HEK293T (cell line): Measurements from ENCODE around the gene CXCL16.

Experiments used
- CTCF ChIA-PET: fragments of 350-600 bp; formaldehyde crosslinking; extraction: SDS; loops from one replicate; lab custom pipeline; 2021; ENCODE audit warnings: antibody characterized with exemption, inconsistent platforms; lab: Yijun Ruan, JAX
- POLR2A ChIA-PET: fragments of 350-600 bp; formaldehyde crosslinking; extraction: SDS; loops from one replicate; lab custom pipeline; 2020; ENCODE audit warnings: antibody characterized with exemption, inconsistent platforms; lab: Yijun Ruan, JAX
- DNase-seq: peaks from one replicate; pipeline ENCODE4 v3.0.0; 2012; ENCODE audit warnings: mixed read lengths; ENCODE audit errors: extremely low spot score
- ARNT ChIP-seq: fragments of 450-650 bp; IDR thresholded peaks from 2 replicates; pipeline ENCODE4 v1.6.1; 2017; ENCODE audit warnings: mild to moderate bottlenecking
- BHLHE40 ChIP-seq: fragments of 450-650 bp; IDR thresholded peaks from 2 replicates; pipeline ENCODE4 v1.6.1; 2016; ENCODE audit warnings: mild to moderate bottlenecking, moderate library complexity, borderline replicate concordance
- CTBP1 ChIP-seq: fragments of 450-650 bp; IDR thresholded peaks from 2 replicates; pipeline ENCODE4 v1.6.1; 2016; ENCODE audit warnings: borderline replicate concordance
- ELF4 ChIP-seq: fragments of 450-650 bp; IDR thresholded peaks from 2 replicates; pipeline ENCODE4 v1.6.1; 2017; ENCODE audit warnings: antibody characterized with exemption
- FOXA1 ChIP-seq: fragments of 450-650 bp; IDR thresholded peaks from 2 replicates; pipeline ENCODE4 v1.6.1; 2016; ENCODE audit warnings: mild to moderate bottlenecking
- FOXK2 ChIP-seq: fragments of 450-650 bp; IDR thresholded peaks from 2 replicates; pipeline ENCODE4 v1.6.1; 2016; ENCODE audit warnings: mild to moderate bottlenecking
- FOXM1 ChIP-seq: fragments of 450-650 bp; IDR thresholded peaks from 2 replicates; pipeline ENCODE4 v1.6.1; 2017; ENCODE audit warnings: mild to moderate bottlenecking, borderline replicate concordance
- HDGF ChIP-seq: fragments of 450-650 bp; IDR thresholded peaks from 2 replicates; pipeline ENCODE4 v1.6.1; 2017; ENCODE audit warnings: antibody characterized with exemption, borderline replicate concordance
- L3MBTL2 ChIP-seq: fragments of 450-650 bp; conservative IDR thresholded peaks from 2 replicates; pipeline ENCODE4 v1.6.1; 2016; ENCODE audit warnings: mild to moderate bottlenecking
- LEF1 ChIP-seq: fragments of 450-650 bp; IDR thresholded peaks from 2 replicates; pipeline ENCODE4 v1.6.1; 2017; ENCODE audit warnings: mild to moderate bottlenecking, borderline replicate concordance
- NFRKB ChIP-seq: fragments of 450-650 bp; IDR thresholded peaks from 2 replicates; pipeline ENCODE4 v1.6.1; 2016; ENCODE audit warnings: mild to moderate bottlenecking, moderate library complexity
- PKNOX1 ChIP-seq: fragments of 450-650 bp; IDR thresholded peaks from 2 replicates; pipeline ENCODE4 v1.6.1; 2016
- SP1 ChIP-seq: fragments of 450-650 bp; IDR thresholded peaks from 2 replicates; pipeline ENCODE4 v1.6.1; 2017
- SUZ12 ChIP-seq: fragments of 450-650 bp; IDR thresholded peaks from 2 replicates; pipeline ENCODE4 v1.6.1; 2016; ENCODE audit warnings: mild to moderate bottlenecking
- TARDBP ChIP-seq: fragments of 450-650 bp; IDR thresholded peaks from 2 replicates; pipeline ENCODE4 v1.6.1; 2016
- ZNF384 ChIP-seq: fragments of 450-650 bp; IDR thresholded peaks from 2 replicates; pipeline ENCODE4 v1.6.1; 2016

The CXCL16 gene

GRCh38 chr17:4785311-4786105 is 45.8 kb upstream of the CXCL16 start:
- DNase-seq, result no peak
- ChIA-PET POLR2A (interaction anchor here (1.0 to 1.4 kb wide), 2 partner anchors 46 to 230 kb away, joined by 3 read pairs; partner anchors contain the start of genes CXCL16, MYBBP1A and ZMYND15), CTCF (no interaction called here)
- TF ChIP-seq LEF1 (no peak), ZNF384 (no peak)

- no peak for TF ChIP-seq TARDBP
- TF ChIP-seq SUZ12, result no peak
- no peak for TF ChIP-seq SP1
- no peak for TF ChIP-seq FOXA1
- no peak for TF ChIP-seq CTBP1
- CTCF ChIA-PET, result interaction anchor here (0.5 to 0.6 kb wide), 2 partner anchors 121 to 180 kb away, joined by 3 read pairs; no protein-coding TSS in a partner anchor
- POLR2A ChIA-PET, result no interaction called here
- no peak for DNase-seq
Measured at GRCh38 chr17:4782652-4783051, 42.9 kb upstream of the CXCL16 start.

GRCh38 chr17:4780325-4780955 is 40.7 kb upstream of the CXCL16 start:
- CTCF ChIA-PET, result interaction anchor here (1.6 kb wide), 1 partner anchor 10 kb away, joined by 8 read pairs; no protein-coding TSS in a partner anchor
- TF ChIP-seq SP1 (no peak), TARDBP (no peak), HDGF (no peak), FOXM1 (no peak), L3MBTL2 (no peak), ZNF384 (no peak)
- DNase-seq, result no peak
- POLR2A ChIA-PET, result interaction anchor here (1.4 kb wide), 1 partner anchor 10 kb away, joined by 9 read pairs; no protein-coding TSS in a partner anchor

- ChIA-PET POLR2A (interaction anchor here (2.8 kb wide), 1 partner anchor 12 kb away, joined by 15 read pairs; no protein-coding TSS in a partner anchor), CTCF (no interaction called here)
- TF ChIP-seq TARDBP (no peak), L3MBTL2 (no peak), SP1 (no peak), FOXA1 (no peak), SUZ12 (no peak), HDGF (no peak), PKNOX1 (no peak), ARNT (no peak), FOXK2 (no peak), FOXM1 (no peak), ELF4 (no peak), NFRKB (no peak), BHLHE40 (no peak)
- DNase-seq, result no peak
Measured at GRCh38 chr17:4777969-4778760, 38.4 kb upstream of the CXCL16 start.

- ChIA-PET POLR2A (interaction anchor here (1.0 kb wide), 1 partner anchor 18 kb away, joined by 4 read pairs; no protein-coding TSS in a partner anchor), CTCF (no interaction called here)
- TF ChIP-seq SP1 (no peak), NFRKB (no peak), ARNT (no peak), ELF4 (no peak), L3MBTL2 (no peak), LEF1 (no peak), FOXK2 (no peak), BHLHE40 (no peak), TARDBP (no peak), FOXA1 (no peak), SUZ12 (no peak), FOXM1 (no peak)
- no peak for DNase-seq
Measured at GRCh38 chr17:4772235-4772613, 32.5 kb upstream of the CXCL16 start.

- no peak for DNase-seq
- ChIA-PET POLR2A (interaction anchor here (1.4 kb wide), 1 partner anchor 18 kb away, joined by 3 read pairs; no protein-coding TSS in a partner anchor), CTCF (no interaction called here)
- TF ChIP-seq FOXK2, result no peak
Measured at GRCh38 chr17:4771519-4772234, 31.9 kb upstream of the CXCL16 start, which contains the start of gene TM4SF5. TM4SF5 (plus strand) TSS chr17:4771886; CDS start chr17:4771923, 37 bp downstream.

- POLR2A ChIA-PET, result no interaction called here
- CTCF ChIA-PET, result no interaction called here
- TF ChIP-seq CTBP1, result no peak
- no peak for TF ChIP-seq NFRKB
- no peak for DNase-seq
Measured at GRCh38 chr17:4769628-4770027, 29.9 kb upstream of the CXCL16 start.
